Endothelial cell of umbilical vein (primary cell): ENCODE results near the gene PGRMC2. TPM values are rescaled to one million over a fixed set of nuclear protein-coding genes. Genes with fewer than 3 reads are reported as not detected.

ENCODE experiments used
- BruUV-seq: library from RNA; stranded (reverse); fragments of 400-500 nt; replicated peaks from 2 replicates; lab custom pipeline; 2021; lab: Mats Ljungman, UMichigan
- CTCF ChIA-PET: fragments of 300-600, 350-600 bp; sonication (Branson Sonifier 250); formaldehyde crosslinking; loops from one replicate; lab custom pipeline; 2021; ENCODE audit warnings: antibody characterized with exemption, inconsistent platforms; lab: Charles Lee
- POLR2A ChIA-PET: fragments of 300-600, 350-600 bp; sonication (Branson Sonifier 250); formaldehyde crosslinking; loops from one replicate; lab custom pipeline; 2021; ENCODE audit warnings: antibody characterized with exemption, inconsistent platforms; lab: Charles Lee
- DNase-seq: peaks from one replicate; pipeline ENCODE4 v3.0.0-alpha.2; 2011; ENCODE audit warnings: low read depth, low spot score
- FAIRE-seq: peaks from 2 replicates; lab custom pipeline; 2011; peaks lifted over from hg19 to GRCh38; lab: Jason Lieb, UNC
- H2AFZ ChIP-seq: 2 replicates; pipeline ENCODE4 v1.6.0; 2012; ENCODE audit warnings: low read depth, low read length, control low read depth, inconsistent platforms
- H3K27ac ChIP-seq: 2 replicates; pipeline ENCODE4 v1.5.1; 2011; ENCODE audit warnings: low read depth, mild to moderate bottlenecking, control low read depth, low read length, moderate library complexity; ENCODE audit not compliant: insufficient read depth
- H3K27me3 ChIP-seq, 2 experiments: 2 replicates each; pipeline versions ENCODE4 v1.6.0 to v1.6.1; 2011; ENCODE audit warnings: low read length in 2 of 2, mixed read lengths in 1 of 2; ENCODE audit not compliant: control insufficient read depth in 2 of 2, insufficient read depth in 2 of 2
- H3K36me3 ChIP-seq, 2 experiments: 2 replicates in 1 of 2; 3 replicates in 1 of 2; pipeline ENCODE4 v1.5.1; 2011; ENCODE audit warnings: low read length in 2 of 2, mild to moderate bottlenecking in 1 of 2, moderate library complexity in 1 of 2; ENCODE audit not compliant: control insufficient read depth in 2 of 2, insufficient read depth in 2 of 2; ENCODE audit errors: extremely low read depth in 1 of 2
- H3K4me1 ChIP-seq: 3 replicates; pipeline ENCODE4 v1.5.1; 2011; ENCODE audit warnings: mild to moderate bottlenecking, low read length; ENCODE audit not compliant: control insufficient read depth, insufficient read depth; ENCODE audit errors: extremely low read depth
- H3K4me2 ChIP-seq: 2 replicates; pipeline ENCODE4 v1.6.1; 2011; ENCODE audit warnings: low read length, control low read depth, mixed read lengths; ENCODE audit not compliant: insufficient read depth
- H3K4me3 ChIP-seq, 3 experiments: fragments of 200-600 bp in 1 of 3; sonication (generic), shearing (Covaris generic) in 1 of 3; replicated peaks in 1 of 3; 2 replicates each; pipeline ENCODE4 v1.5.1; 2011 to 2016; ENCODE audit warnings: control low read depth in 3 of 3, low read length in 3 of 3, mild to moderate bottlenecking in 2 of 3, inconsistent platforms in 1 of 3, low read depth in 1 of 3, moderate library complexity in 1 of 3; ENCODE audit not compliant: insufficient read depth in 1 of 3
- H3K79me2 ChIP-seq: 2 replicates; pipeline ENCODE4 v1.6.0; 2012; ENCODE audit warnings: low read length, inconsistent platforms; ENCODE audit not compliant: control insufficient read depth, insufficient read depth
- H3K9ac ChIP-seq: replicated peaks from 2 replicates; pipeline ENCODE3; 2011; ENCODE audit warnings: low read length, control low read depth; ENCODE audit not compliant: insufficient read depth; ENCODE audit errors: extremely low read depth
- H3K9me1 ChIP-seq: replicated peaks from 3 replicates; pipeline ENCODE4 v1.6.0; 2011; ENCODE audit warnings: mild to moderate bottlenecking, low read length; ENCODE audit not compliant: control insufficient read depth, insufficient read depth; ENCODE audit errors: extremely low read depth
- H3K9me3 ChIP-seq: replicated peaks from 2 replicates; pipeline ENCODE4 v1.5.1; 2012; ENCODE audit warnings: low read length, inconsistent platforms; ENCODE audit not compliant: control insufficient read depth, insufficient read depth
- H4K20me1 ChIP-seq: replicated peaks from 2 replicates; pipeline ENCODE3; 2011; ENCODE audit warnings: mild to moderate bottlenecking, low read length; ENCODE audit not compliant: control insufficient read depth, insufficient read depth; ENCODE audit errors: extremely low read depth
- CTCF ChIP-seq, 2 donors: IDR thresholded peaks; 1 replicate in 1 of 2; 2 replicates in 1 of 2; pipeline ENCODE4 v1.5.1; 2011; ENCODE audit warnings: low read length in 2 of 2, mild to moderate bottlenecking in 2 of 2, moderate library complexity in 2 of 2, control low read depth in 1 of 2, inconsistent platforms in 1 of 2, low read depth in 1 of 2; ENCODE audit not compliant: insufficient read depth in 1 of 2; ENCODE audit errors: extremely low read depth in 1 of 2
- EZH2 ChIP-seq: IDR thresholded peaks from 2 replicates; pipeline ENCODE4 v1.6.1; 2012; ENCODE audit warnings: borderline replicate concordance, low read depth, mild to moderate bottlenecking, moderate library complexity, low read length, inconsistent platforms; ENCODE audit not compliant: severe bottlenecking
- FOS ChIP-seq: IDR thresholded peaks from 2 replicates; pipeline ENCODE4 v1.6.1; 2011; ENCODE audit warnings: mild to moderate bottlenecking, low read length, moderate library complexity, borderline replicate concordance; ENCODE audit not compliant: insufficient read depth
- GATA2 ChIP-seq: IDR thresholded peaks from 2 replicates; pipeline ENCODE4 v1.7.0; 2011; ENCODE audit warnings: low read depth, mild to moderate bottlenecking, moderate library complexity, mixed read lengths, low read length; ENCODE audit not compliant: insufficient read length, insufficient read depth
- JUN ChIP-seq: IDR thresholded peaks from 2 replicates; pipeline ENCODE4 v1.6.1; 2011; ENCODE audit warnings: borderline replicate concordance, low read depth; ENCODE audit not compliant: insufficient read length, insufficient read depth
- MAX ChIP-seq: IDR thresholded peaks from 2 replicates; pipeline ENCODE4 v1.6.1; 2011; ENCODE audit not compliant: insufficient read depth, insufficient read length
- MYC ChIP-seq: IDR thresholded peaks from one replicate; pipeline ENCODE4 v1.6.1; 2011; ENCODE audit warnings: mild to moderate bottlenecking, low read depth, low read length
- POLR2A ChIP-seq: IDR thresholded peaks from 2 replicates; pipeline ENCODE4 v1.6.1; 2012; ENCODE audit warnings: low read depth, mild to moderate bottlenecking, control low read depth, low read length
- POLR2AphosphoS5 ChIP-seq: IDR thresholded peaks from 2 replicates; pipeline ENCODE4 v1.6.1; 2012; ENCODE audit warnings: low read depth, mild to moderate bottlenecking, control low read depth, low read length, moderate library complexity; ENCODE audit not compliant: insufficient read depth
- dilution Hi-C: fragments of 300-500 bp; cut with MboI; formaldehyde crosslinking; loops from one replicate; pipeline ENCODE4 v1.15.0; 2019; ENCODE audit warnings: low sequenced_read_pairs; ENCODE audit not compliant: extremely low pct_ligation_motif_present
- intact Hi-C: fragments of 100-400 bp; cut with micrococcal nuclease; formaldehyde crosslinking; loops from one replicate; pipeline ENCODE4 v1.10.0; 2022
- polyA plus RNA-seq, 4 experiments: library from polyadenylated mRNA; depleted of rRNA in 3 of 4; stranded (reverse) in 3 of 4; unstranded in 1 of 4; fragments of >200 nt; gene quantifications; 2 replicates each; pipeline versions ENCODE4 v1.2.1 to v1.2.3, GENCODE V29; 2011 to 2012; ENCODE audit warnings: missing spikeins in 1 of 4
- total RNA-seq: library from RNA; stranded (reverse); gene quantifications from 2 replicates; pipeline ENCODE4 v1.2.3, GENCODE V29; 2021

PGRMC2 gene
- total and polyA plus RNA-seq, 2 donors (not counting 3 experiments of a cell fraction or from before 2014, with no cell fraction given): 10.1 to 63.4 TPM

- FAIRE-seq: no peak
- intact Hi-C loops: no loop called here
- no peak overlapping the region for H3K27ac ChIP-seq
These were observed 9.8 kb downstream of the PGRMC2 start for GRCh38 chr4:128277856-128278255.

More at GRCh38 chr4:128277856-128278255, 9.8 kb downstream of the PGRMC2 start:
- no peaks in the 10 kb centered on the region for H3K9me3 ChIP-seq
- H3K4me1 ChIP-seq: no peaks in the 10 kb centered on the region
- no peak overlapping the region for H2AFZ ChIP-seq
- H3K79me2 ChIP-seq: peaks cover 69% of the 10 kb centered on the region
- H4K20me1 ChIP-seq: no peaks in the 10 kb centered on the region
- no TSS peak for BruUV-seq
- no peaks in the 10 kb centered on the region for H3K36me3 ChIP-seq
- ChIA-PET CTCF (no interaction called here), POLR2A (no interaction called here)
- H3K27me3 ChIP-seq: no peaks in the 10 kb centered on the region
- no peak overlapping the region for H3K4me3 ChIP-seq
- H3K4me2 ChIP-seq: no peak overlapping the region
- no peak for DNase-seq
- no peaks in the 10 kb centered on the region for H3K9me1 ChIP-seq
- dilution Hi-C loops: no loop called here
- H3K9ac ChIP-seq: no peak overlapping the region
- TF ChIP-seq POLR2AphosphoS5: no peak
- TF ChIP-seq POLR2A: no peak
- TF ChIP-seq MYC: no peak
- TF ChIP-seq JUN: no peak
- TF ChIP-seq GATA2: no peak
- no peak for TF ChIP-seq EZH2
- TF ChIP-seq CTCF (IDR thresholded peaks at IDR 0.05; ENCODE audit: extremely low read depth in 1 of 2, insufficient read depth in 1 of 2, low read depth in 1 of 2, low read length in 2 of 2): no peak
- no peak for TF ChIP-seq FOS
- no peak for TF ChIP-seq MAX
